Esophagus (tissue), 2 donors: Measurements from ENCODE around the gene PCED1B. TPM values are rescaled to one million over a fixed set of nuclear protein-coding genes. Genes with fewer than 3 reads are reported as not detected.
"Not testable (repeated sequence)": the region's sequence is repeated elsewhere in the genome, so short reads cannot be mapped to it uniquely, and the experiment has no call there.

Experiments used
- H3K27ac ChIP-seq, 2 donors: one replicate each; pipeline ENCODE4 v1.5.1; 2013; ENCODE audit warnings: low read depth in 2 of 2, mild to moderate bottlenecking in 2 of 2, inconsistent platforms in 1 of 2, low read length in 1 of 2, moderate library complexity in 1 of 2
- H3K27me3 ChIP-seq, 2 donors: one replicate each; pipeline ENCODE4 v1.6.1; 2013; ENCODE audit warnings: low read length in 2 of 2, control low read depth in 1 of 2, mild to moderate bottlenecking in 1 of 2; ENCODE audit not compliant: insufficient read depth in 2 of 2, control insufficient read depth in 1 of 2
- H3K36me3 ChIP-seq, 2 donors: one replicate each; pipeline ENCODE4 v1.6.1; 2013; ENCODE audit warnings: low read length in 1 of 2; ENCODE audit not compliant: control insufficient read depth in 2 of 2, insufficient read depth in 2 of 2
- H3K4me1 ChIP-seq, 2 donors: one replicate each; pipeline ENCODE4 v1.6.1; 2013; ENCODE audit warnings: low read length in 1 of 2; ENCODE audit not compliant: control insufficient read depth in 2 of 2, insufficient read depth in 2 of 2
- H3K4me3 ChIP-seq, 2 donors: one replicate each; pipeline ENCODE4 v1.5.1; 2013; ENCODE audit warnings: low read length in 2 of 2, mild to moderate bottlenecking in 2 of 2, low read depth in 1 of 2, moderate library complexity in 1 of 2
- H3K9me3 ChIP-seq, 2 donors: one replicate each; pipeline ENCODE4 v1.6.1; 2013; ENCODE audit warnings: mild to moderate bottlenecking in 2 of 2, low read depth in 1 of 2, low read length in 1 of 2, moderate library complexity in 1 of 2; ENCODE audit not compliant: control insufficient read depth in 2 of 2, insufficient read depth in 1 of 2
- WGBS, 2 donors: extraction: QIAGEN DNeasy Blood & Tissue Kit; methylation state at CpG; one replicate each; pipeline ENCODE4 v1.1.7; 2013; 5-methylcytosine and 5-hydroxymethylcytosine counted together
- polyA plus RNA-seq, 2 donors: library from polyadenylated mRNA; stranded (reverse); fragments of 200-250 nt; gene quantifications; one replicate each; pipeline ENCODE4 v1.2.3, GENCODE V29; 2013
- donor health status: healthy with polysubstance abuse.
- donor health status: Bipolar disorder and iron deficiency.

Gene PCED1B
- polyA plus RNA-seq, 2 donors: 1.2 to 1.6 TPM

DNA sequence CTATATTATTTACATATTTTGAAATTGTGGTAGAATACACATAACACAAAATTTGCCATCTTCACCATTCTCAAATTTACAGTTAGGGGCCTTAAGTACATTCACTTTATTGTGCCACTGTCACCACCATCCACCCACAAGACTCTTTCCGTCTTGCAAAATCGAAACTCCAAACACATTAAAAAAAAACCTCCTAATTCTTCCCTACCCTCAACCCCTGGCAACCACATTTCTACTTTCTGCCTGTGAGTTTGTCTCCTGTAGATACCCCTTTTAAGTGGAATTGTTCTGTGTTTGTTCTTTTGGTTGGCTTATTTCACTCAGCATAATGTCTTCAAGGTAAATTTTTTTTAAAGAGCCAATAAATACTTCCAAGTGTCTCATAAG, 32.0 kb downstream of the PCED1B start:
- Histone ChIP-seq H3K36me3 (no peaks in the 10 kb centered on the region), H3K27ac (no peak overlapping the region), H3K4me3 (no peak overlapping the region), H3K4me1 (no peaks in the 10 kb centered on the region), H3K9me3 (no peaks in the 10 kb centered on the region), H3K27me3 (no peaks in the 10 kb centered on the region)
- 85 to 91% methylated on average over 2 of the region's 2 CpGs for WGBS, 2 donors

DNA sequence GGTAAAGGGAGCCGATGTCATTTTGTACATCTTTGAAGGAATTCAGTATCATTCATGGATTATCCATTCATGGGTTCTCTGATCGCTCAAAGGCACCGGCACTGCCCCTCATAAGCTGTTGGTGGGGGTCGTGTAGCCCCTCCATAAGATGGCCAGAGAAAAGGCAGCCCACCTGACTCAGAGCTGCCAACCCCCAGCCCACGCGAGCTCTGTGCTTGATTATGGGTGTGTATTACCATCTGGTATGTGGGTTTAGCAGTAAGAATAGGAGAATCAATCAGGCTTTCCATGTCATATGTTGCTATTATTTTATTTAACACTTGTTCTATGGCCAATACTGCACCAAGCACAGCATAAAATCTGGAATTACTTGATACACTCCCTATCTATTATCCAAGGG, 32.4 kb downstream of the PCED1B start:
- 85 to 88% methylated on average over 6 of the region's 6 CpGs for WGBS, 2 donors
- no peaks in the 10 kb centered on the region for H3K4me1 ChIP-seq
- H3K9me3 ChIP-seq: no peaks in the 10 kb centered on the region
- no peak overlapping the region for H3K27ac ChIP-seq
- H3K27me3 ChIP-seq: no peaks in the 10 kb centered on the region
- no peaks in the 10 kb centered on the region for H3K36me3 ChIP-seq
- H3K4me3 ChIP-seq: no peak overlapping the region

DNA sequence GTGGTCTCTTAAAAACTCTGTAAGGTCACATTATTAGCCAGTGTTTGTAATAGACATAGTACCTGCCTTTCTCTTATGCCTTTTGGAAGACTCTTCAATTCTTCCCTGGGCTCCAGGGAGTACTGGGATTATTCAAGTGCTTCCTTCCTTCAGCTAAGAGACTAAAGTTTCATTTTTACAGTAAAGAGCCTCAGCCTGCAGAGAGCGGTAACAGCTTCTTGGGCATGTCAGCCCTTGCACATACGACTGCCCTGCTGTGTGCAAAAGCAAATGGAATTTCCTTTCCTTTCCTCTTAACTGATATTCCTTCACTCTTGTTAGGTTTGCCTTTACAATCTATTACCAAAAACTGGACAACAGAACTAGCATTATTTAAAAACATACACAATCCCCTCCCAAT, 33.3 kb downstream of the PCED1B start:
- Histone ChIP-seq H3K4me3 (no peak overlapping the region), H3K9me3 (no peaks in the 10 kb centered on the region), H3K36me3 (no peaks in the 10 kb centered on the region), H3K27ac (no peak overlapping the region), H3K4me1 (no peaks in the 10 kb centered on the region), H3K27me3 (no peaks in the 10 kb centered on the region)
- 38 to 68% methylated on average over 2 of the region's 2 CpGs for WGBS, 2 donors

DNA sequence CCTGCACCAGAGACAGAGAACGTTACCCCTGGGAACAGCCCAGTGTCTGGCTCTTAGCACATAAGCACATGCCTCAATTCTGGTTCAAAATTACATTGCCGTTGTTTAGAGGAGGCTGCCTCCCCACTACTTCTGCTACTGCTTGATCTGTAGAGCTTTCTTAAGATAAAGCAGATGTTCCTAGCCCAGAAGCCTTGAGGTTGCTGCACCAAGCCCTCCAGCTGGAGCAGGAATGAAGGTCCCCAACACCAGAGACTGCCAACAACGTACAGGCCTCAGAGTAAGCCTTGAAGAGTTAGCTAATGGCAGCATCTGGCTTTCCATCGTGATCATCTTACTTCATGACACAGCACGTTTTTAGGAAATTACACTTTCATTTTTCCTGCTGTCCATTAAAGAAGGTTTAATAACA, 35.1 kb downstream of the PCED1B start:
- 70 to 84% methylated on average over 5 of the region's 5 CpGs for WGBS, 2 donors
- Histone ChIP-seq H3K27me3 (no peaks in the 10 kb centered on the region), H3K27ac (no peak overlapping the region), H3K4me3 (no peak overlapping the region), H3K36me3 (no peaks in the 10 kb centered on the region), H3K9me3 (no peaks in the 10 kb centered on the region), H3K4me1 (no peaks in the 10 kb centered on the region)

DNA sequence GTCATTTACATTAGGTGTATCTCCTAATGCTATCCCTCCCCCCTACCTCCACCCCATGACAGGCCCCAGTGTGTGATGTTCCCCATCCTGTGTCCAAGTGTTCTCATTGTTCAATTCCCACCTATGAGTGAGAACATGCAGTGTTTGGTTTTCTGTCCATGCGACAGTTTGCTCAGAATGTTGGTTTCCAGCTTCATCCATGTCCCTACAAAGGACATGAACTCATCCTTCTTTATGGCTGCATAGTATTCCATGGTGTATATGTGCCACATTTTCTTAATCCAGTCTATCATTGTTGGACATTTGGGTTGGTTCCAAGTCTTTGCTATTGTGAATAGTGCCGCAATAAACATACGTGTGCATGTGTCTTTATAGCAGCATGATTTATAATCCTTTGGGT, 37.9 kb downstream of the PCED1B start:
- H3K4me3 ChIP-seq, H3K27ac ChIP-seq, H3K27me3 ChIP-seq, H3K4me1 ChIP-seq, H3K36me3 ChIP-seq, H3K9me3 ChIP-seq: not testable (repeated sequence)
- WGBS, 2 donors: 70 to 100% methylated on average over 1 of the region's 3 CpGs

DNA sequence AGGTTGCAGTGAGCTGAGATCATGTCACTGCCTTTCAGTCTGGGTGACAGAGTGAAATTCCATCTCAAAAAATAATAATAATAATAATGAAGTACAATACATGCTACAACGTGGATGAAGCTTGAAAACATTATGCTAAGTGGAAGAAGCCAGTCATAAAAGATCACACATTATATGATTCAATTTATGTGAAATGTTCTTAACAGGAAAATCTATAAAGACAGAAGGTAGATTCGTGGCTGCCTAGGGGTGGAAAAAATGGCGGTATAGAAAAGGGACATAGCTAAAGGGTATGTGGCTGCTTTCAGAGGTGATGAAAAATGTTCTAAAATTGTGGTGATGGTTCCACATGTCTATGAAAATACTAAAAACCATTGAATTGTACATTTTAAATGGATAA, 41.3 kb downstream of the PCED1B start:
- Histone ChIP-seq H3K27ac (no peak overlapping the region), H3K27me3 (no peaks in the 10 kb centered on the region), H3K4me1 (no peaks in the 10 kb centered on the region), H3K9me3 (no peaks in the 10 kb centered on the region), H3K4me3 (no peak overlapping the region), H3K36me3 (no peaks in the 10 kb centered on the region)
- 77 to 89% methylated on average over 3 of the region's 3 CpGs for WGBS, 2 donors

DNA sequence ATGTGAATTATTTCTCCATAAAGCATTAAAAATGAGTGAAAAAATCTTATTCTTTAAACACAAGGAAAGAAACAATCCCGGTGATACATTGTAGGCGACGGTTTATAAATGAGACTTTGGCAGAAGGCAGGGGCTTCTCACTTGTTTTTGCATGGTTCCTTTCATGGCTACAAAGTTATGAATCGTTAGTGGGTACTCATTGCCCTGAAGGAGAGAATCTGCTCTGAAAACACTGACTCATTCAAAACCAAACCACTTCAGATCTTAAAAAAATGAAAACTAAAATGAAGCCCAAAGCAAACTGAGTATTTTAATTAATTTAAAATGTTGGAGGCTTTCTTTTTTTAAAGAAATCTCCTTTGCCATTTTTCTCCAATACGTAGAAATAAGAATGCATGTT, 41.7 kb downstream of the PCED1B start:
- no peak overlapping the region for H3K4me3 ChIP-seq
- 53 to 80% methylated on average over 5 of the region's 5 CpGs for WGBS, 2 donors
- no peaks in the 10 kb centered on the region for H3K4me1 ChIP-seq
- H3K27me3 ChIP-seq: no peaks in the 10 kb centered on the region
- H3K36me3 ChIP-seq: no peaks in the 10 kb centered on the region
- no peak overlapping the region for H3K27ac ChIP-seq
- H3K9me3 ChIP-seq: no peaks in the 10 kb centered on the region

DNA sequence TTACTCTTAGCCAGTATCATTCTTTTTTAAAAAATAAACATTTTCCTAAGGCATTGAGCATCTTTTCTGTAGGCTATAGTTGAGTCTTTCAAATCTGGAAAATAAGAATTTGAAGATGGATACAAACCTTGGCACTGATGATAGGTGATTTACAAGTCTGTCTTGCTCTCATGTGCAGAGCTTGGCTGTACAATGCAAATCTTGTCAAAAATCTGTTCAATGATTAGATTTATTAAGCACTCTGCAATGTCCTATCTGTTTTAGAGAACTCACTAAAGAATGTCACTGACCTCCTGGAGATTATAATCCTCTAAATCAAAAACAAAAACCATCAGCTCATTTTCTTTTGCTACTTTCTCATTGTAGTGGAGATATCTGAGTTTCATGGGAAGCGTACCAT, 43.2 kb downstream of the PCED1B start:
- Histone ChIP-seq H3K27me3 (no peaks in the 10 kb centered on the region), H3K9me3 (no peaks in the 10 kb centered on the region), H3K36me3 (no peaks in the 10 kb centered on the region), H3K27ac (no peak overlapping the region), H3K4me3 (no peak overlapping the region), H3K4me1 (no peaks in the 10 kb centered on the region)
- 93 to 100% methylated on average over 1 of the region's 1 CpG for WGBS, 2 donors

DNA sequence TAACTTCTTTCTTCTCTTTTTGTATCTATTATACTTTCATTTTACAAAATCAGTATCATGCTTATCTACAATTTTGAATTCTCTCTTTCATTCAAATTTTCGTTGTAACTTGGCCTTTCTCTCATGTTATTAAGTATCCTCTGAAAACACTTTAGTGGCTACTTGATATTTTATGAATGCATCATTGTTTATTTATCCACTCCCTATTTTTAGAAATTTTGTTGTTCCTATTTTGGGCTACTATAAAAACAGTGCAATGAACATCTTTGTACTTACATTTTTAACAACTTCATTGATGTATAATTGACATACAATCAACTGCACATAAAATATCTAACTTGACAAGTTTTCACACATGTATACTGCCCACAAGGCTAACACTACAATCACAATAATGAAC, 44.3 kb downstream of the PCED1B start:
- WGBS, 2 donors: 40 to 58% methylated on average over 1 of the region's 1 CpG
- H3K27me3 ChIP-seq: no peaks in the 10 kb centered on the region
- no peaks in the 10 kb centered on the region for H3K4me1 ChIP-seq
- no peaks in the 10 kb centered on the region for H3K36me3 ChIP-seq
- no peak overlapping the region for H3K27ac ChIP-seq
- H3K9me3 ChIP-seq: no peaks in the 10 kb centered on the region
- no peak overlapping the region for H3K4me3 ChIP-seq

DNA sequence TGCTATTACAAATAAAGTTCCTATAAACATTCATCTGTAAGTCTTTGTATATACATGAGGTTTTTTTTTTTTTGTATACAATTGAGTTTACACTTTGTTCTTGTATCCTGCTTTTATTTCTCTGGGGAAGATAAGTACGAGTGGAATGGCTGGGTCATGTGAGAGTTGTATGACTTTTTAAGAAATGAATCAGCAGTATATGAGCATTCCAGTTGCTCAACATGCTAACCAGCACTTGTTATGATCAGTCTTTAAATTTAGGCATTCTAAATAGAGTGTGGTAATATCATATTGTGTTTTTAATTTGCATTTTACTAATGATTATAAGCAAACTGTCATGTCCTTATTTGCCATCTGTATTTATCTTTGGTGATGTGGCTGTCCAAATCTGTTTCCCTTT, 45.0 kb downstream of the PCED1B start:
- Histone ChIP-seq H3K9me3 (no peaks in the 10 kb centered on the region), H3K4me3 (no peak overlapping the region), H3K4me1 (no peaks in the 10 kb centered on the region), H3K27me3 (no peaks in the 10 kb centered on the region), H3K36me3 (no peaks in the 10 kb centered on the region), H3K27ac (no peak overlapping the region)
- 45 to 49% methylated on average over 1 of the region's 1 CpG for WGBS, 2 donors
